GM18511 (cell line): ENCODE measurements around the gene RPL13A.
A peak's percentile ranks its signal among the peaks of the same experiment; 100 is the strongest.
"Not testable (repeated sequence)": the region's sequence is repeated elsewhere in the genome, so short reads cannot be mapped to it uniquely, and the experiment has no call there.

ENCODE experiments used
- ATAC-seq: cut with Tn5 transposase; IDR thresholded peaks from one replicate; pipeline ENCODE4 v1.9.1; 2021; ENCODE audit warnings: mild to moderate bottlenecking, moderate library complexity; ENCODE audit not compliant: unreplicated experiment

The RPL13A gene

GRCh38 chr19:49487277-49488045, at the start of gene RPL13A:
RPL13A (plus strand) TSS chr19:49487608; CDS start chr19:49487630, 22 bp downstream.
- peak; percentile 91 for ATAC-seq

- ATAC-seq: no peak
Measured at GRCh38 chr19:49438261-49438660, 49.1 kb upstream of the RPL13A start.

GRCh38 chr19:49439836-49440235, 47.6 kb upstream of the RPL13A start:
- ATAC-seq: no peak

- no peak for ATAC-seq
Measured at GRCh38 chr19:49440439-49441209, 46.8 kb upstream of the RPL13A start.

GRCh38 chr19:49441210-49441959, 46.0 kb upstream of the RPL13A start, which contains the start of gene SLC17A7:
SLC17A7 (minus strand) TSS chr19:49441527; CDS start chr19:49441379, 148 bp downstream.
- ATAC-seq: no peak

DNA sequence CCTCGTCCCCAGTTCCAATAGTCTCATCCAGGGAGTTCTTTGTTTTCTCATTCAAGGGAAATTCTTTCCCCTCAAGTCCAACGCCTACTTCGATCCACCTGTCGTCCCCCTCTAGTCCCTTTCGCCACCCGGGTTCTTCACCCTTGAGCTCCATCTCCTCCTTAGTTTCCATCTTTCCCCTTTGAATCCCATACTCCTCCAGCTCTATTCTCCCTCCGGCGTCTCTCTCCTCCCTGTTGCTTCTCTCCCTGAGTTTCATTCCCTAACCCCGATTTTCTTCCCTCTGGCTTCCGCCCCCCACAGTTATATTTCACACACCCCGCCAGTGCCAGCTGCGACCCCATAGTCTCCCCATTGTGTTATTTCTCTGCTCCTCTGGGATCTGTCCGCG, 45.5 kb upstream of the RPL13A start:
- no peak for ATAC-seq

DNA sequence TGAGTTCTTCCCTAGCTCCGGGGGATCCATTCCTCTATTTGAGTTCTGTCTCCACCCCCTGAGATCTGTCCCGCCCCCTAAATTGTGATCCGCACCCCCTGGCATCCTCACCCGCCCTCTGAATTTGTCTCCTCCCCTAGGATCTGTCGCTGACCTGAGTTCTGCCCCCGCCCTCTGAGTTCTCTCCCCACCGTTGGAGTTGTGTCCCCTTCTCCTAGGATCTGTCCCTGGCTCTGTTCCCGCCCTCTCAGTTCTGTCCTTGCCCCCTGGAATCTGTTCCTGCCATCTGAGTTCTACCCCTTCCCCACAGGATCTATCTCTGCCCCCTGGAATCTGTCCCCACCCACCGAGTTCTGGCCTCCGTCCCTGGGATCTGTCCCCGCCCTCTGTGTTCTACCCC, 45.1 kb upstream of the RPL13A start:
- no peak for ATAC-seq

DNA sequence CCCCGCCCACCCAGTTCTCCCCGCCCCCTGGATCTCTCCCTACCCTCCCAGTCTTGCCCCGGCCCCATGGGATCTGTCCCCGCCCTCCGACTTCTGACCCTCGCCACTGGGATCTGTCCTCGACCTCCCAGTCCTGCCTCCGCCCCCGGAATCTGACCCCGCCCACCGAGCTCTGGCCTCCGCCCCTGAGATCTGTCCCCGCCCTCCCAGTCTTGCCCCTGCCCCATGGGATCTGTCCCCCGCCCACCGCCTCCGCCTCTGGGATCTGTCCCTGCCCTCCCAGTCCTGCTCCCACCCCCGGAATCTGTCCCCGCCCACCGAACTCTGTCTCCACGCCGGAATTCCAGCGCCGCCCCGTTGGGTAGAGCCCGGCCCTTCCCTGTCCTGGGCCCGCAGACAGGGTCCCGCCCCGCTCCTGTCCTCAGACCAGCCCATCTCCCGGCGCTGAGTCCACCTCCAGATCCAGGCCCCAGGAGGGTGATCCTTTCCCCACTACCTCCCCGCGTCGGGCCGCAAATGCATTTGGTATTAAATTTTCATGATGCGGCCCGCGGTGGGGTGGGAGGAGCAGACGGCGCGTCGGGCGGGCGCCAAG, 44.5 kb upstream of the RPL13A start:
- ATAC-seq: peak; percentile 20

DNA sequence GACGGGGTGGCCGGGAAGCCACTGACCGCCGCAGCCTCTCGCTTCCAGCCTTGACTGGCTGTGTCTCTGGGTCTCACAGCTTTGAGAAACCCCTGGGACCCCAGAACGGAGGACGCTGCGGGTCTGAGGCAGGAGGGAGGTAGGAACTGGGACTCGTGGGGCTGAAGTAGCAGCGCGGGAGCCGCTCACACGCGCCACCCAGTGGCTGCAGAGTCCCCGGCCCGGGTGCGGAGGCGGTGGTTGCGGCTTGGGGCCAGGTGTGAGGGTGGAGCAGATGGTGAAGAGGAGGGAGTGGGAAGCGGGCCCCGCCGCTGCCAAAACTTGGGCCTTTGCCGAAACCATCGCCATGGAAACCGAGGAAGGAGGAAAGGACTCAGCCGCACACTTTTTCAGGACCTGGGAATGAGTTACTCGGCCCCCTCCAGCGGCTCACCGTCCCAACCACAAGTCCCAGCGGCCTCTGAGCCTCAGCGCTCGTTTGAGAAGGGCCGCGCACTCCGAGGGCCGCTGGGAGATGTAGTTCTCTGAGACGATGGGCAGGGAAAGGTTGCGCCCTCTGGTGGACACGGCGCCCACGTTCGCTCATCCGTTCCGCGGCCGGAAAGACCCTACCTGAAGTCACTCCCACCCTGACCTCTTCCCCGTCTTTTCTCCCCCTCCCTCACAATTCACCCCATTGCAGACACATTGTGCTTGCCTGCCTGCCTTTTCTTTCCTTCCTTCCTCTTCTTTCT, 43.9 kb upstream of the RPL13A start:
- ATAC-seq: peak; percentile 85

DNA sequence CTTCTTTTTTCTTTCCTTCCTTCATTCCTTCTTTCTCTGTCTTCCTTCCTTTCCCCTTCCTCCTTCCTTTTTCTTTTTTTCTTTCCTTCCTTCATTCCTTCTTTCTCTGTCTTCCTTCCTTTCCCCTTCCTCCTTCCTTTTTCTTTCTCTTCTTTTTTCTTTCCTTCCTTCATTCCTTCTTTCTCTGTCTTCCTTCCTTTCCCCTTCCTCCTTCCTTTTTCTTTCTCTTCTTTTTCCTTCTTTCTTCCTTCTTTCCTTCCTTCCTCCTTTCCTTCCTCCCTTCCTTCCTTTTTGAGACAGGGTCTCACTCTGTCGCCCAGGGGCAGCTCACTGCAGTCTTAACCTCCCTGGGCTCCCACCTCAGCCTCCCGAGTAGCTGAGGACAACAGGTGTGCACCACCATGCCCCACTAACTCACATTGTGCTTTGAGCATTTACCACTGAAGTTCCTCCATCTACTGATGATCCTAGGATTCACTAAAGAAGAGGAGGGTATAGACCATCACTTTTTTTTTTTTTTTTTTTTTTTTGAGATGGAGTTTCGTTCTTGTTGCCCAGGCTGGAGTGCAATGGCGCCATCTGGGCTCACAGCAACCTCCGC, 43.2 kb upstream of the RPL13A start:
- not testable (repeated sequence) for ATAC-seq

- ATAC-seq: no peak
Measured at GRCh38 chr19:49445997-49446396, 41.4 kb upstream of the RPL13A start.

GRCh38 chr19:49447485-49448431, 39.6 kb upstream of the RPL13A start:
- no peak for ATAC-seq

DNA sequence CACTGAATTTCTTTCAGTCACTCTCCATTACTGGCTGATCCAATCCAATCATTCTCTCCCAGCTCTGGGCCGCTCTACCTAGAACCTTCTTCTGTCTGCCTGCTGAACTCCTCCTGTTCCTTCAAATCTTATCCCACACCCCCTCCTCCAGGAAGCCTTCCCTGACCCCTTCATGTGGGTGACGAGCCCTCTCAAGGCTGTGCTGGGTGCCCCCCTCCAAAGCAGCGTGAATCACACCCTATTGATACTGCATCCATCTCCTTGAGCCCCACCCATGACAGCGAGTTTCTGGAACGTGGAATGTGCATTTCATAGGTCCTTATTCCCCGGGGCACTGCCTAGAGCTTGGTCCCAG, 39.0 kb upstream of the RPL13A start:
- no peak for ATAC-seq

DNA sequence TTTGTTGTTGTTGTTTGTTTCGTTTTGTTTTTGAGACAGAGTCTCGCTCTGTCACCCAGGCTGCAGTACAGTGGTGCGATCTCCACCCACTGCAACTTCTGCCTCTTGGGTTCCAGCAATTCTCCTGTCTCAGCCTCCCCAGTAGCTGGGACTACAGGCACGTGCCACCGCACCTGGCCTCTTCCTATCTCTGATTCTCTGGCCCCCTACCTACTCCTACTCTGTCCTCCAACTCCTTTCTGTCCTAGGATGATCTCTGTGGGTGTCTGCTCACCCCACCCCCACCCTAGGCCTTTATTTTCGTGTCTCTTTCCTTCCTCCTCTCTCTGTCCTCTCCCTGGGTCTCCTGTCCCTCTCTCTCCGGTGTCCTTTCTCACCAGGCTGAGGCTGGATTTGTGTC, 37.0 kb upstream of the RPL13A start:
- no peak for ATAC-seq

GRCh38 chr19:49451430-49452181, 35.8 kb upstream of the RPL13A start, which contains the start of gene PIH1D1:
PIH1D1 (minus strand) TSS chr19:49451814; CDS start chr19:49451574, 240 bp downstream.
- peak; percentile 65 for ATAC-seq

GRCh38 chr19:49453013-49453756, 34.2 kb upstream of the RPL13A start, which contains the start of gene ALDH16A1:
ALDH16A1 (plus strand) TSS chr19:49453225; CDS start chr19:49453332, 107 bp downstream.
- ATAC-seq: peak; percentile 80

DNA sequence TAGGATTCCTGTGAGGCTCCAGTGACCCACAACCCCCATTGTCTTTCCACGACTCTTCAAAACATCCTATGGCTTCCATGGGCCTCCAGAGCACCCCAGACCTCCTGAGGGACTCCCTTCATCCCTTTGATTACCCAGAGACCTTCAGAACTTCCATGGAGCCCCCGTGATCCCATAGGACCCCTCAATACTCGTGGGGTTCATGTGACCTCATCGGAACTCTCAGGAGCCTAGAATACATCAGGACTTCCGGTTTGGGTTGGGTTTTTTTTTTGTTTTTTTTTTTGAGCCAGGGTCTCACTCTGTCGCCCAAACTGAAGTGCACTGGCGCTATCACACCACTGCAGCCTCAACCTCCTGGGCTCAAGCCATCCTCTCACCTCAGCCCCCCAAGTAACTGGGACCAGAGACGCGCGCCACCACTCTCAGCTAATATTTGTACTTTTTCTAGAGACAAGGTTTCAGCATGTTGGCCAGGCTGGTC, 33.6 kb upstream of the RPL13A start:
- peak; percentile 11 for ATAC-seq
